Raji (cell line): ENCODE data around the gene MYO1B.

ENCODE experiments used
- POLR2A ChIP-seq: IDR thresholded peaks from 2 replicates; pipeline ENCODE4 v1.6.1; 2011; ENCODE audit warnings: low read depth, low read length, control low read depth; ENCODE audit not compliant: insufficient read depth

MYO1B gene

DNA sequence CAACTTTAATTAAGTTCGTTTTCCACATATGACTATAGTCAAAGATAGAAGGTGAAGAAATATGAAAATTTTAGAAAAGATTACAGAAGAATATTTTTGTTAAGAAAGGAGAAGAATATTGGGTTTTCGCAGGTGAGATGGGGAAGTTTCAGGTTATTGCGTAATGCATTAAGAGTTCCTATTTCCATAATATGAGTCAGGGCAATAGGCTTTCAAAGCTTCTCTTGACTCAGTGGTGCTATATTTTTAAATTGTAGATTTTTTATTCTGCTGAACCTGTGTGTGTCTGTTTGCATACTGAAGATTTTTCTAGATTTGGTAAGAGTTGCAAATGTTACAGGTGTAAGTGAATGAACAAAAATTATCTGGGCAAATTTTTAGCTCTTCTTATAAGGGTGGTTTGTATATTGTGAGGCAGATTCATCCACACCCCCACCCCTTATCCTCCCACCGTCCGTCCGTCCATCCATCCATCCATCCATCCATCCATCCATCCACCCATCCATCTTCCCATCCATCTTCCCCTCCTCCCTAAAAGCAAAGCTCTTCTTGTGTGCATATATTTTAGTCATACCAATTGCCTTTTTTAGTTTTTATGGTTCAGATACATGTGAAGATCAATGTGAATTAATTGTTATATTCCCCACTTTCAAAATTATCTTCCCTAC lies 69.6 kb downstream of the MYO1B start:
- TF ChIP-seq POLR2A: no peak

DNA sequence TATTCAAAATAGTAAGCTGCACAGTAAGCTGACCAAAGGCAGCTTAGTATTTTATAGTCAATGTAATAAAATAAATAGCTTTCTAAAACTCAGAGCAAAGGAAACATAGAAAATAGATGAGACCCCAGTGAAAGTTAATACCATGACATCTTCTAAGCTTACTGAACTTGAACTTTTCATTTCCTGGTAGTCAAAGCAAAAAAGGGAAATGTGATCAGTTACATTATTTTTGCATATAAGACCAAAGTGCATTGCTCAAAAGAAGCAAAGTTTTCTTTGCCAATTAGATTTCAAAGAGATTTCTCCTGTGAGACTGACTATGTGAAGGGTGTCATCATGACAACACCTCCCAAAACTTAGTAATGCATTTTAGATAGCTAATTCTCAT lies 70.2 kb downstream of the MYO1B start:
- TF ChIP-seq POLR2A: no peak

- TF ChIP-seq POLR2A: no peak
Observed at GRCh38 chr2:191316246-191316994, 71.2 kb downstream of the MYO1B start.

DNA sequence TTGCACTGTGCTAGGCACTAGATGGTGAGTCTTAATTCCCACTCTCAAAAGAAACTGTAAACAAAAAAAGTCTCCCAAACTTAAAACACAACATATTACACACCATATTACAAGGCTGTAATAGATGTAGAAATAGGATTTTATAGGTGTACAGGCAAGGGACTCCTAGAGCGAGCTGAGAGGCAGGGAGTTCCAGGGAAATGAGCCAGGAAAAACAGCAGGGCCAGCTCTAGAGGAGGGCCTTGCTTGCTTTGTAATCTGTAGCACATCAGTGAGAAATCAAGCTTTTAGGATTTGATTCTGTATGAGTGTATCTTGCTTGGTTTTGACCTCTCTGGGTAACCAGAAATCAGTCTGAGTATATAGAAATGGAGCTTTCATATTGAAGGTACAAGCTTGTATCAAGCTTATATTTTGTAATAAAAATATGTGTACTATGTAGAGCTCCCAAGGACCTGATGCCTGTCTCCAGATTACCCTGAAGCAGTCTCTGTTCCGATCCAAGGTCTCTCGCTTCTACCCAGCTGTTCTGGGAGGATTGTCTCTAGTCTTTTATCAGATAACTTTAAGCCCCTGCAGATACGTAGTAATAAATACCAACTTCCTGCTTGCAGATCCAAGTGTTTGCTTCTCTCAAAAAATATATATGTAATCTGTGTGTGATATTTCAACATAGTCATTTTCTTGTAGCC lies 73.0 kb downstream of the MYO1B start:
- no peak for TF ChIP-seq POLR2A

DNA sequence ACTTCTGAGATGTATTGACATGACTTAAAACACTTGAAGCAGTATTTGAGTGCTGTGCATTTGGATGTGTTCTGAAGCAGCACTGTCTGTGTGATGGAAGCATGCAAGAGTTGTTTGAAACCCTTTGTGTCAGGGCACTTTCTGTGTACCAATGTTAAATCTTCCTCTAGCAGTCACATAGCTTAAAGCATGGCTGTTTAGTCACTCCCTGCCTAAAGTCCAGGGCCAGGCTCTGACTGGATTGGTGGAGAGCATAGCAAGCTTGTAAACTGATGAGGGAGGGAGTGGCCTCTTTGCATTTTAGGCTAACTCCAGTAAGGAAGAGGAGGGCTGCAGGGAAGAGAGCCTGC lies 73.5 kb downstream of the MYO1B start:
- TF ChIP-seq POLR2A: no peak

DNA sequence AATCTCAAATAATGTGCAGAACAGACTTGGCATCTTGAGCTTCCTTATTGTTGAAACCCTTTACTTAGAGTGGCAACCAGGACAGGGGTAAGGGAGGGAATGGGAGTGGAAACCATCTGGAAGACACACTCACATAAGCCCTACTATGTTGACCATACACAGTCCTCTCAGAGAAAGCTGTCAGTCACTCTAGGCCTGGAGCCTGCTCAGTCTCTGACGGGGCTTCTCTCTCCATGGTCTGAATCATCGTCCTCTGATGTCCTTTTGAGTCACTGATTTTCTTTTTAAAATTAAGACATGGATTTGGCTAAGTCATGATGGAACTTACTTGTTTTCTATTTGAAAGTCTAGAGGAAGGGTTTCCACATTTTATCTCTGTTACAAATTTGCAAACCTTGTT lies 74.0 kb downstream of the MYO1B start:
- TF ChIP-seq POLR2A: no peak

- TF ChIP-seq POLR2A: no peak
Observed at GRCh38 chr2:191320881-191321280, 75.7 kb downstream of the MYO1B start.

- TF ChIP-seq POLR2A: no peak
Observed at GRCh38 chr2:191321861-191322662, 76.9 kb downstream of the MYO1B start.

DNA sequence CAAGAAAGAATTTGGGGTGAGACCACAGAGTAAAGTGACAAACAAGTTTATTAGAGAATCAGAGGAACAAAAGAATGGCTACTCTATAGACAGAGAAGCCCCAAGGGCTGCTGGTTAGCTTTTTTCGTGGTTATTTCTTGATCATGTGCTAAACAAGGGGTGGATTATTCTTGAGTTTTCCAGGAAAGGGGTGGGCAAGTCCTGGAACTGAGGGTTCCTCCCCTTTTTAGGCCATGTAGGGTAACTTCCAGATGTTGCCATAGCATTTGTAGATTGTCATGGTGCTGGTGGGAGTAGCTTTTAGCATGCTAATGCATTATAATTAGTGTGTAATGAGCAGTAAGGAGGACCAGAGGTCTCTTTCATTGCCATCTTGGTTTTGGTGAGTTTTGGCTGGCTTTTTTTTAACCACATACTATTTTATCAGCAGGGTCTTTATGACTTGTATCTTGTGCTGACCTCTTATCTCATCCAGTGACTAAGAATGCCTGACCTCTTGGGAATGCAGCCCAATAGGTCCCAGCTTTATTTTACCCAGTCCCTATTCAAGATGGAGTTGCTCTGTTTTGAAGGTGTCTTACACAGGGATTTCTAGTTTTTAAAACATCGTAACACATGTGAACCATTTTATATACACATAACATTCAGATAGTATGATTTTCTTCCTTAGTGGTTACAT lies 77.8 kb downstream of the MYO1B start:
- TF ChIP-seq POLR2A: no peak

DNA sequence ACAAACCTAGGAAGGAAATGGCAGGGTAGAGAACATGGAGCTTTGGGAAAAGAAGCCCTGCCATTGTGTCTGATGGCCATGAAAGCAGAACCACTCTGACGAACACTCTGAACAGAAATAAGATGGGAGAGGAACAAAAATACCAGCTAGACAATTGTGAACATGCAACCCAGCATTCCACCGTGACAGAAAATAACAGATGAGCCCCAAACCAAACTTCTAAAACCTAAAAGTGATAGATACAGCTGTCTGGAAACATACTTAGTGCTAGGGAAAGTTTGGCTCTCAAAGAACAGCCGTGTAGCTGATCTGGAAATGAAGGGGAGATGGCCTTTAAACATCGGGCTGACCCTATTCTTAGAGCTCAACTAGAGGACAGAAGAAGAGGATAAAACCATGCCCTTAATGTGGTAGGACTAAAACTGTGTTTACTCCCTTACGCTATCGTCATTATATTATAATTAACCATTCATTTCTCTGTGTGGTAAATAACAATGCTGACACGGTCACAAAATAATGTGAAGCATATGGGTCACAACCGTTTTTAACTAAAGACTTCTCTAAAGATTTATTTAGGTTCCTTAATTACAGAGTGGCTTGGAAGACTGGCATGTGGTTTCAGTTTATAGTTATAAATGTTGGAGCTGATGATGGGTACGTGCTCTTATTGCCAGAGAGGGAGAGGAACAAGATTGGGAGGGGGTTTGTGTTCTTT lies 80.6 kb downstream of the MYO1B start:
- TF ChIP-seq POLR2A: no peak

- no peak for TF ChIP-seq POLR2A
Observed at GRCh38 chr2:191327484-191327883, 82.3 kb downstream of the MYO1B start.

DNA sequence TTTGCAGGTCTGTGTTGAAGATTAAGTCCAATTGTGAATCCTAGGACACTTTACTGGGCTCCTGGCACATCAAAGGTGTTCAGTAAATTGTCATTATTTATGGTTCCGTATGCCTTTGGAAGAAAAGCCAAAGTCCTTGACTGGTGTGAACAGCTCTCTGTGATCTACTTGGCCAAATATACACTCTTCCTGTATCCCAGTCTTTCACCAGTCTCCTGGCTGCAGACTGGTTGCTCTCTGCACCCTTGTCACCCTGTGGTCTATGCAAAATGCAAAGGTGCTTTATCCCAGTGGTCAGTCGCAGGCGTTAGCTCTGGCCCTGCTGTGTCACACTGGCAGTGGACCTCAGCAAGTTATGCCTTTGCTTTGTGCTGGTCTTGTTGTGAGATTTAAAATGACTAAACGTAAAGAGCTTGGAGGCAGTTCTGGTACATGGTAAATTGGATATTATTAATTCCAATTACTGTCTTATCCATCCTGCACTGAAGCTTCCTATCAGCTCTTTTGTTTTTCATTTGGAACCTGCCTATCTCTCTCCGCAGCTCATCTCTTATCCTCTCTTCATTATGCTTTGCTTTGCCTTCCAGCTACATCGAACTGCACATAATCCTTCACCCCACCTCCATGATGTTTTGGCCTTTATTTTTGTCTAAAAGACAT lies 83.1 kb downstream of the MYO1B start:
- no peak for TF ChIP-seq POLR2A

DNA sequence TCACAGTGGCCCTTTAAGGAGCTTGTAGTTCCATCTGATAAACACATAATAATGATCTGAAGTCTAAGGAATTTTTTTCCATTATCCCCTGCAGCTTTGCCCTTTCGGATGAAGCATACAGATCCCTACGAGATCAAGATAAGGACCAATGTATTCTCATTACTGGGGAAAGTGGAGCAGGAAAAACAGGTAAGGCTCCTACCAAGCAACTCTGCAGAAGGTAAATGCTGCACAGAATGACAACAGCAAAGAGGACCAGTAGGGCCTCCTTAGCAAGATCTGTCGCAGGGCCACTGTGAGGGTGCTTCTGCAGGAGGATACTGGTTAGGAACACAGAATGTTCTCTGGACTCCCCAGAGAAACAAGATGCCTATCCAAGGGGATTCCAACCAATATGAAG lies 84.6 kb downstream of the MYO1B start:
- TF ChIP-seq POLR2A: no peak

- no peak for TF ChIP-seq POLR2A
Observed at GRCh38 chr2:191333911-191334357, 88.7 kb downstream of the MYO1B start.
